GM18505 (cell line): ENCODE data around the gene BLCAP.
"Not testable (repeated sequence)": the region's sequence is repeated elsewhere in the genome, so short reads cannot be mapped to it uniquely, and the experiment has no call there.

Source experiments
- ATAC-seq: cut with Tn5 transposase; IDR thresholded peaks from one replicate; pipeline ENCODE4 v1.9.1; 2021; ENCODE audit not compliant: unreplicated experiment
- POLR2A ChIP-seq: IDR thresholded peaks from 4 replicates; pipeline ENCODE4 v1.6.1; 2011; ENCODE audit warnings: borderline replicate concordance; ENCODE audit not compliant: insufficient read depth, insufficient read length; ENCODE audit errors: extremely low read depth

BLCAP gene

DNA sequence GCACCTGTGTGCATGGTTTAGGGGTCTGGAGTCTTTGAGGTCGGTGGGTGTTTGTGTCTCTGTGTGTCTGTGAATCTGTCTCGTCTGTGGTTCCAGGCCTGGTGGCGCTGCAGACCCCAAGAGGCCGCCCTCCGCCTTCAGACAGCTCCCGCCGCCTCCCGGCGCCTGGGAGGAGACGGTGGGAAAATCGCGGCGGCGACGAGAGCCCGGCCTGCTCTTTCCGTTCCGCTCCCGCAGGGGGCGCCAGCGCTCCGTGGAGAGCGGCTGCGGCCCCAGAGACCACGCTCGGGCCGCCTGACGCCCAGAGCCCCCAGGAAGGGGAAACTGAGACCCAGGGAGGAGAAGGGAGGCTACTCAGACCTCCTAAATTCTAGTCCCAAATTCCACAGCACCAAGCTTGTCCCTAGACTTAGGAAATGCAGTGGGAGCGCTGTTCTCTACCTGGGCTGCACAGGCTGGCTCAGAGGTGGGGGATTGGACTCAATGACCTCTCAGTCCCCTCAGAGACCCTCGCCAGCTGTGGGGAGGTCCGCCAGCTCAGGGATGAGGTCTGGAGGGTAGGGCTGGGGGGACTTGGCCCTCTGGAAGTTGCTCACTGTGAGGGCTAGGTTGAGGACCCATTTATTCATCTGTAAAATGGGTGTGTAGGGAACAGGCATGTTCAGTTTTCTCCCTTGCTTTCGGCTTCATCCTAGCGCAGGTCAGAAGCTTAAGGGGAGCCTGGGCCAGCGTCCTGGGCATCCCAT is 36.9 kb upstream of the BLCAP start:
- no peak for ATAC-seq
- no peak for TF ChIP-seq POLR2A

DNA sequence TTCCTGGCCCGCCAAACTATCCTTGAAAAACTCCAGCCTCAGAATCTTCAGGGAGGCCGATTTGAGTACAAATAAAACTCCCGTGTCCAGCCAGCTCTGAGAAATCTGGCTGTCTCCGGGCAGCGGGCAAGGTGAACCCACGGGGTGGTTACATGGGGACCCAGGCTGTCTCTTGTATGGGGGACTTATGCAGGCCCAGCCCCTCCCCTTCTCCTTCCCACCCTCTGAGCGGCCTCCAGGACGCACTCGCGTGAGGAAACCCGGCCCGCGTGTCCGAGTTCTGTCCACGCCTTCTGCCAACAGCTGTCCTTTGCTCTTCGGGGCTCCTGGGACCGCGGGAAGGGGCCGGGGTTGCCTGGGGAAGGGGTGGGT is 36.3 kb upstream of the BLCAP start:
- no peak for TF ChIP-seq POLR2A
- ATAC-seq = no peak

DNA sequence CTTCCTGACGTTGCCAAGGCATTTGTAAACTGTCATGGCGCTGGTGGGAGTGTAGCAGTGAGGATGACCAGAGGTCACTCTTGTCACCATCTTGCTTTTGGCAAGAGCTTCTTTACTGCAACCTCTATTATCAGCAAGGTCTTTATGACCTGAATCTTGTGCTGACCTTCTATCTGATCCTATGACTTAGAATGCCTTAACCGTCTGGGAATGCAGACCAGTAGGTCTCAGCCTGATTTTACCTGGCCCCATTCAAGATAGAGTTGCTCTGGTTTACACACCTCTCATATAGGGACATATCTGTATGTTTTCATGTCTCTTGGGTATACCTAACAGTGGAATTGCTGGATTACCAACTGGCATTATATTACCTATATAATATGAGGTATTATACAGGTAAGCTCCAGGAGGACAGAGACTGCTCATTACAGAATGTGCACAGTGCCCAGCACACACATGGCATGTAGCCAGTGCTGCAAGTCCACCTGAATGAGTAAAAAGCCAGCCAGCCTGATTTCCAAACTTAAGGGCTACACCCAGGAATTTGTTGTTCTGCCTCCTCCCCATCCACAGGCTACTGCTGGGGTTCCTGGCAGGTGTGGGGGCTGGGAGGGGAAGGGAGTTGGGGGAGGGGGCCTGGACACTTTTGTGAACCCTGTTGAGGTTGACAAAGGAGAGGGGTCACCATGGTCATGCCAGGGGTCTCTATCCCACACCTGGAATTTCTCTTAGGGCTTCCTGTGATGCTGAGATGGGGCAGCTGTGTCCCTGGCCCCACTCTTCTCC is 35.2 kb upstream of the BLCAP start:
- ATAC-seq = no peak
- TF ChIP-seq POLR2A = no peak

DNA sequence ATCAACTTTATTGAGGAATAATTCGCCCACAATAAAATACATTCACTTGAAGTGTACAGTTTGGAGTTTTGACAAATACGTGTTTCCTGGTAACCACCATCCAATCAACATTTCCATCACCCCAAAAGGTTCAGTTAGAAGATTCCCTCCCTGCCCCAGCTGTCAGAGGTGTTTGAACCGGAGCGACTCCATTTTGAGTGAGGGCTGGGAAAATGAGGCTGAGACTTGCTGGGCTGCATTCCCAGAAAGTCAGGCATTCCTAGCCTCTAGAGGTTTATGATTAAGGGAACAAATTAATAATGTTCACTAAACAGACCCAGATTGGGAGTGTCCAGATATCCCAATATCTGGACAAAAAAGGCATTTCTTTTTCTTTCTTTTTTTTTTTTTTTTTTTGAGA is 33.0 kb upstream of the BLCAP start:
- TF ChIP-seq POLR2A = no peak
- ATAC-seq = no peak

DNA sequence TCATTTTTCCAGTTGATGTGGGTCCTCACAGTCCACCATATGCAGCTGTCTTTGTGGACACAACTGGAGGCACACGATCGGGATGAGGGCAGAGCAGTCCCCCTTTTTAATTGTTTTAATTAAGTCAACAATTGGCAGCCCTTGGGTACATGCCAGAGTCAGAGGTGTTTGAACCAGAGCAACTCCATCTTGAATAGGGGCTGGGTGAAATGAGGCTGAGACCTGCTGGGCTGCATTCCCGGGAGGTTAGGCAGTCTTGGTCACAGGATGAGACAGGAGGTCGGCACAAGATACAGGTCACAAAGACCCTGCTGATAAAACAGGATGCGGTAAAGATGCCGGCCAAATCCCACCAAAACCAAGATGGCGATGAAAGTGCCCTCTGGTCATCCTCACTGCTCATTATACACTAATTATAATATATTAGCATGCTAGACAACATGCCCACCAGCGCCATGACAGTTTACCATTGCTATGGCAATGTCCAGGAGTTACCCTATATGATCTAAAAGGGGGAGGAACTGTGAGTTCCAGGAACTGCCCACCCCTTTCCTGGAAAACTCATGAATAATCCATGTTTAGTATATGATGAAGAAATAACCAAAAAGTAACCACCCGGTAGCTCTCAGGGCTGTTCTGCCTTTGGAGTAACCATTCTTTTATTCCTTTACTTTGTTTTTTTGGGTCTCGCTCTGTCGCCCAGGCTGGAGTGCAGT is 31.8 kb upstream of the BLCAP start:
- no peak for TF ChIP-seq POLR2A
- ATAC-seq = no peak

DNA sequence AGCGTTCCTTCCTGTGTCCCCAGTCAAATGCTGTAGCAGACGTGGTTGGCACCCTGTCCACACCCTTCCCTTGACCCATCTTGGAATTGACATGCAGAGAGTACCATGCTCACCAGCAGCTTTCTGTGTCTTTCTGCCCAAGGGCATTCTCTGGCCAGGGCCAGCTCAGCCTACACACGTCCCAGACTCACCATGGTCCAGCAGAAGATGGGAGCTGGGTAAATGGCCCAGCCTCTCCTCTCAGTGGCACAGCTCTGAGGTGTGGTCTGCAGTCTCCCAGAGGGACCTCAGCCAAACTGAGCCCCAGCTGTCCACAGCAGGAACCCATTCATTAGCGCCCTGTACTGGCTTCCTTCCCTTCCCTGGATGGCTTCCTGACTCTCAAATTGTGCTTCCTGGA is 31.1 kb upstream of the BLCAP start:
- no peak for TF ChIP-seq POLR2A
- ATAC-seq = no peak

DNA sequence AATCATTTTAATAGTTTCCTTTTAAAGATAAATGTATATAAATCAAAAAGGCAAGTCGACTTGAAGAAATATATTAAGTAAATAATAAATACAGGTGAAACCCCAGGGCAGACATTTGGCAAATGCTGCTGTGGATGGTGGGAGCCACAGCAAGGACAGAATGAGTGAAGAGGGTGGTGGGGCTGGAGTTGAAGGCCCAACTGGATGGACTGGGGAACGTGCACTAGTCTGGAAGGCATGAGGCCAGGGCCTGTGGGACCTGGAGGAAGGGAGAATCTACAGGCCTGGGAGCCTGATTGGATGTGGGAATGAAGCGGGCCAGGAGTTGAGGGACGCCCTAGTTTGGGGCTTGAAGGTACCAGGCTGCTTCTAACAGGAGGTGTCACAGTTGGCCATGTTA is 30.6 kb upstream of the BLCAP start:
- no peak for TF ChIP-seq POLR2A
- ATAC-seq = no peak

DNA sequence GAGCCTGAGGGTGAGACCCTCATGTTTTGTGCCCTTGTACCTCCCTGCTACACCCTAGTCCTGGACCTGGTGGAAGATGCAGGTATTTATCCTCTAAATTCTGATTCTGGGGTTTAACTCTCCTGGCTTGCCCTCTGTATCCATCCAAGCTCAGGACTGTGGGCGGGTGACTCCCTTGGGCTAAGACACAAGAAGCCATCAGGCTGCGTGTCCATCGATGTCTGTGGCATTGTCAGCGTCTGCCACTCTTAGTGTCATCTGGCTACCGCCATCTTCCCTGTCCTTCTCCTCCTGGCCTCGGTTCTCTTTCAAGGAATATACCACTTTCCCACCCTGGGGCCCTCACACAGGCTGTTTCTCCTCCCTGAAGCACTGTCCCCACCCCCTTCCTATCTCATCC is 28.9 kb upstream of the BLCAP start:
- TF ChIP-seq POLR2A = no peak
- ATAC-seq = no peak

DNA sequence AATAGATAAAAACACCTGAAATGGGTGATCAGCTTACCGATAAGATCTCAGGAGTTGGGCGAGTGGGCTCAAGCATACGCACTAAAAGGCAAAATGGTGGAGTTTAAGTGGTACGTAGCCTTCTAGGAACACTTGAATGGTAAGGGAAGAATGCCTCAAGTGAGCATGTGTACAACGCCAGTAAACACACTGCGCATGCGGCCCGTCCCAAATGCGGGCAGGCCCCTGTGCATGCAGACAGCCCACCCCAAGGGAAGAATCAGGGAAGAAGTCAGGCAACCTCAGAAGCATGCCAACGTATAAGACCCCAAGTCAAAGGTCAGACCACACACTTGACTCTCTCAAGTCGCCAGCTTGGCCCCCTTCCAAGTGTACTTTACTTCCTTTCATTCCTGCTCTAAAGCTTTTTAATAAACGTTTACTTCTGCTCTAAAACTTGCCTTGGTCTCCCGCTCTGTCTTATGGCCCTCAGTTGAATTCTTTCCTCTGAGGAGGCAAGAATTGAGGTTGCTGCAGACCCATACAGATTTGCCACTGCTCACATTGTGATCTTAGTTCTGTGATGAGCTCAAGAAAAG is 27.1 kb upstream of the BLCAP start:
- not testable (repeated sequence) for ATAC-seq

DNA sequence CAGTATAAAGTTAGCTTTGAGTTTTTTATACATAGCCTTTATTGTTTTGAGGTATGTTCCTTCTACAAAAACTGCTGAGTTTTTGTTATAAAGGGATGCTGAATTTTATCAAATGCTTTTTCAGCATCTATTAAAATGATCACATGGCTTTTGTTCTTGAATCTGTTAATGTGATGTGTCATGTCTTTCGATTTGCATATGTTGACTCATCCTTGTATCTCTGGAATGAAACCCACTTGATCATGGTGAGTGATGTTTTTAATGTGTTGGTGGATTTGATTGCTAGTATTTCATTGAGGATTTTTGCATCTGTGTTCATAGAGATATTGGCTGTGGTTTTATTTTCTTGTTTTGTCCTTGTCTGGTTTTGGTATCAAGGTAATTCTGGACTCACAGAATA is 24.7 kb upstream of the BLCAP start:
- TF ChIP-seq POLR2A = no peak
- no peak for ATAC-seq

DNA sequence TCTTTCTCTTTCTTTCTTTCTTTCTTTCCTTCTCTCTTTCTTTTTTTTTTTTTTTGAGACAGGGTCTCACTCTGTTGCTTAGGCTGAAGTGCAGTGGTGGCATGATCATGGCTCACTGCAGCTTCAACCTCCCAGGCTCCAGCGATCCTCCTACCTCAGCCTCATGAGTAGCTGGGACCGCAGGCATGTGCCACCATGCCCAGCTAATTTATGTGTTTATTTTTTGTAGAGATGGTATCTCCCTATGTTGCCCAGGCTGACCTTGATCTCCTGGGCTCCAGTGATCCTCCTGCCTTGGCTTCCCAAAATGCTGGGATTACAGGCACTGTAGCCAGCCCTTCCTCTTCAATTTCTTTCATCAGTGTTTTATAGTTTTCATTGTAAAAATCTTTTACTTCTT is 24.0 kb upstream of the BLCAP start:
- ATAC-seq = not testable (repeated sequence)

DNA sequence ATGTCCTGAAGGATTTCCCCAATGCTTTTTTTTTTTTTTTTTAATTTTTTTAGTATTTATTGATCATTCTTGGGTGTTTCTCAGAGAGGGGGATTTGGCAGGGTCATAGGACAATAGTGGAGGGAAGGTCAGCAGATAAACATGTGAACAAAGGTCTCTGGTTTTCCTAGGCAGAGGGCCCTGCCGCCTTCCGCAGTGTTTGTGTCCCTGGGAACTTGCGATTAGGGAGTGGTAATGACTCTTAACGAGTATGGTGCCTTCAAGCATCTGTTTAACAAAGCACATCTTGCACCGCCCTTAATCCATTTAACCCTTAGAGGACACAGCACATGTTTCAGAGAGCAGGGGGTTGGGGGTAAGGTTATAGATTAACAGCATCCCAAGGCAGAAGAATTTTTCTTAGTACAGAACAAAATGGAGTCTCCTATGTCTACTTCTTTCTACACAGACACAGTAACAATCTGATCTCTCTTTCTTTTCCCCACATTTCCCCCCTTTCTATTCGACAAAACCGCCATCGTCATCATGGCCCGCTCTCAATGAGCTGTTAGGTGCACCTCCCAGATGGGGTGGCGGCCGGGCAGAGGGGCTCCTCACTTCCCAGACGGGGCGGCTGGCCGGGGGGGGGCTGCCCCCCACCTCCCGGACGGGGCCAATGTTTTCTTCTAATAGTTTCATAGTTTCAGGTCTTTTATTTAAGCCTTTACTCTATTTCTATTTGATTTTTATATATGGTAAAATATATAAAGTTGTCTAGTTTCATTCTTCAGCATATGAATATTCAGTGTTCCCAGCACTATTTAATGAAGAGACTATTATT is 22.6 kb upstream of the BLCAP start:
- not testable (repeated sequence) for ATAC-seq

DNA sequence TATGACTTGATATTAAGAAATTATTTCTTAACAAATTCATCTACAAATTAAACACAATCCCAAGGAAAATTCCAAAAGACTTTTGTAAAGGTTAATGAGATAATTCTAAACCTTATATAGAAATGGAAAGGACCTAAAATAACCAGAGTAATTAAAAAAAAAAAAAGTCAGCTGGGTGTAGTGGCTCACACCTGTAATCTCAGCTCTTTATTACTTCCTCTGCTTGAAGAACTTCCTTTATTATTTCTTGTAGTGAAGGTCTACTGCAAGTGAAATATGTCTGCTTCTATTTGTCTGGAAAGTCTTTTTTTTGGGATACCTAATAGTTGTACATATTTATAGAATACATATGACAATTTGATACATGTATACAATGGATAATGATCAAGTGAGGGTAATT is 20.2 kb upstream of the BLCAP start:
- no peak for ATAC-seq
- TF ChIP-seq POLR2A = no peak

DNA sequence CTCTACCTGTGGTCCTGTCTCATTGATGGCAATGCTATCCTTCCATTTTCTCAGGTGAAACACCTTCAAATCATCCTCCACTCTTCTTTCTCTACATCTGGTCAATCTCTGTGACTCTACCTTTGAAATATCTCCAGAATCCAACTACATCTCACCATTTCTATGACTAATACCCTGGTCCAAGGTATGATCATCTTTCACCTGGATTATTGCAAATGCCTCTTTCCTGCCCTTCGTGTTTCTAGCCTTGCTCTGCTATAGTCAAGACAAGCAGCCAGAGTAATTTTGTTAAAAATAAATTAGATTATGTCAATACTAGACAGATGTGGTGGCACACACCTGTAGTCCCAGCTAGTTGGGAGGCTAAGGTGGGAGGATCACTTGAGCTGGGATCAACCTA is 17.8 kb upstream of the BLCAP start:
- ATAC-seq = no peak
- no peak for TF ChIP-seq POLR2A

DNA sequence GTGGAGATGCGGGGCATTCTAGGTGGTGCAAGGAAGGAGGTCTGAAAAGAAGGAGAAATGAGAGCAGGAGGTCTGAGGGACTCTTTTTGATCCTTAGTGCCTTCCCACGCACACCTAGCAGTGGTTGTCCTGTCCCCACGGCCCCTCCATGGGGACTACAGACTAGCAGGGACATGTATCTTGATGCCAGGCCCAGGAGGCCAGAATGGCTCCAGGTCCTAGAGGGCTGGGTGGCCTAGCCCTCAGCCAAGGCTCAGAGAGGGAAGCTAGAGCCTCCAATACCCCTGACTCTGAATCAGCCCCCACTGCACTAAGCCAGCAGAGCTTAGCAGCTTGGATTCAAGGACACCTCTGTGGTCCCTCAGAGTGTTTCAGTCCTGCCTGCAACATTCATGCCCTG is 16.7 kb upstream of the BLCAP start:
- no peak for ATAC-seq
- TF ChIP-seq POLR2A = no peak
